ENCODE data around the gene MAP3K7CL. TPM values are rescaled to one million over a fixed set of nuclear protein-coding genes. Genes with fewer than 3 reads are reported as not detected.
A peak's percentile ranks its signal among the peaks of the same experiment; 100 is the strongest.
"Not testable (repeated sequence)": the region's sequence is repeated elsewhere in the genome, so short reads cannot be mapped to it uniquely, and the experiment has no call there.

MAP3K7CL gene
- total RNA-seq, 1 donor: 20.7 TPM

DNA sequence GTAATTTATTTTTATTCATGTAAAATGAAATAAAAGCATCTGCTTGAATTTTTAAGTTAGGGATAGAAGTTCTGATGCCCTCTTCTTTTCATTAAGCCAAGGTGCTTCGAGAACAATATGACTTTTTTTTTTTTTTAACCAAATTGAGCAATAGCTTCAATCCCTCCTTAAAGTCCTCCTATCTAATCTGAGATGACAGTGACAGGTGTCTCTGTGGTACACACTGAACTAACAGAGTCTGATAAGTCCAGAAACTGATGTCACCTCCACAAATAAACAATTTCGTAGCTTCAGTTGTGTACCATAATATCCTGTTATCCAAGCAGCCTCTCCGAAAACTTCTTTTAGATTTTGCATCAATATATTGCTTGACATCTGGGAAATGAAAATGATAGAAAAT, 23.8 kb downstream of the MAP3K7CL start:
- no peak for DNase-seq (ENCODE audit: low read depth)
- no peak overlapping the region for H3K4me3 ChIP-seq (ENCODE audit: low read depth, low read length)
- TF ChIP-seq, protein P1, sequence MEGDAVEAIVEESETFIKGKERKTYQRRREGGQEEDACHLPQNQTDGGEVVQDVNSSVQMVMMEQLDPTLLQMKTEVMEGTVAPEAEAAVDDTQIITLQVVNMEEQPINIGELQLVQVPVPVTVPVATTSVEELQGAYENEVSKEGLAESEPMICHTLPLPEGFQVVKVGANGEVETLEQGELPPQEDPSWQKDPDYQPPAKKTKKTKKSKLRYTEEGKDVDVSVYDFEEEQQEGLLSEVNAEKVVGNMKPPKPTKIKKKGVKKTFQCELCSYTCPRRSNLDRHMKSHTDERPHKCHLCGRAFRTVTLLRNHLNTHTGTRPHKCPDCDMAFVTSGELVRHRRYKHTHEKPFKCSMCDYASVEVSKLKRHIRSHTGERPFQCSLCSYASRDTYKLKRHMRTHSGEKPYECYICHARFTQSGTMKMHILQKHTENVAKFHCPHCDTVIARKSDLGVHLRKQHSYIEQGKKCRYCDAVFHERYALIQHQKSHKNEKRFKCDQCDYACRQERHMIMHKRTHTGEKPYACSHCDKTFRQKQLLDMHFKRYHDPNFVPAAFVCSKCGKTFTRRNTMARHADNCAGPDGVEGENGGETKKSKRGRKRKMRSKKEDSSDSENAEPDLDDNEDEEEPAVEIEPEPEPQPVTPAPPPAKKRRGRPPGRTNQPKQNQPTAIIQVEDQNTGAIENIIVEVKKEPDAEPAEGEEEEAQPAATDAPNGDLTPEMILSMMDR (IDR thresholded peaks at IDR 0.05; ENCODE audit: insufficient read depth, low read depth, low read length): no peak

- DNase-seq (ENCODE audit: low read depth): peak; percentile 94
- TF ChIP-seq, protein P1 (IDR thresholded peaks at IDR 0.05; ENCODE audit: insufficient read depth, low read depth, low read length): peak; percentile 12
- peak overlapping the region; percentile 43 for H3K4me3 ChIP-seq (ENCODE audit: low read depth, low read length)
These were observed 24.9 kb downstream of the MAP3K7CL start for GRCh38 chr21:29155118-29155932.

- peak overlapping the region; percentile 43 for H3K4me3 ChIP-seq (ENCODE audit: low read depth, low read length)
- no peak for DNase-seq (ENCODE audit: low read depth)
- TF ChIP-seq, protein P1 (IDR thresholded peaks at IDR 0.05; ENCODE audit: insufficient read depth, low read depth, low read length): no peak
These were observed 25.5 kb downstream of the MAP3K7CL start for GRCh38 chr21:29155933-29156260.

DNA sequence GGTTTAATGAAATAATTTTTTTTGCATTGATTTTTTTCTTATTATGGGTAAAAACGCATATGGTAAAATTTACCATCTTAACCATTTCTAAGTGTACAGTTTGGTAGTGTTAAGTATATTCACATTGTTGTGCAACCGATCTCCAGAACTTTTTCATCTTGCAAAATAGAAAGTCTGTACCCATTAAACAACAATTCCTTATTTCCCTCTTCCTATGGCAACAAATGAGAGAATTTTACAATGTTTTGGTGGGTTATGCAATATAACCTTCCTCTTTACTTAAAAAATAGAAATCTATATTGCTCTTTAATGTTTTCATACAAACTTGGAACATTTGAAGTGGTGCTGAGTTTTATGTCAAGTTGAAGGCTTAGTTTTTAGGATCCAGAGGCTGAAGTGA, 26.6 kb downstream of the MAP3K7CL start:
- H3K4me3 ChIP-seq (ENCODE audit: low read depth, low read length): no peak overlapping the region
- TF ChIP-seq, protein P1 (IDR thresholded peaks at IDR 0.05; ENCODE audit: insufficient read depth, low read depth, low read length): no peak
- no peak for DNase-seq (ENCODE audit: low read depth)

DNA sequence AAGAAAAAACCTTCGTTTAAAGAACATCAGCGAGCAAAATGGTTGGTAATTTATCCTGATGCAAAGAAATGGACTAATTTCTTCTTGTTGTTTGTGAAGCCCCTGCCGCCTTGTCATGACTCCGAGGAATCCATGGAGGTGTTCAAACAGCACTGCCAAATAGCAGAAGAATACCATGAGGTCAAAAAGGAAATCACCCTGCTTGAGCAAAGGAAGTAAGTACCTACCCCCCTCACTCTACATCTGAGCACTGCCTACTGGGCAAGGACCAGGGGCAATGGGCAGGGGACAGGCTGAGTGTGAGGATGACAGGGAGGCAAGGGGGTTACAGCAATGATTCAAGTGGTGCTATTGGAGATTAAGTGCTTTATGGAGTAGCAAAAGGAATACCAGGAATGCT, 29.4 kb downstream of the MAP3K7CL start:
- TF ChIP-seq, protein P1 (IDR thresholded peaks at IDR 0.05; ENCODE audit: insufficient read depth, low read depth, low read length): no peak
- DNase-seq (ENCODE audit: low read depth): no peak
- H3K4me3 ChIP-seq (ENCODE audit: low read depth, low read length): no peak overlapping the region

- not testable (repeated sequence) for H3K4me3 ChIP-seq (ENCODE audit: low read depth, low read length)
- peak; percentile 86 for DNase-seq (ENCODE audit: low read depth)
These were observed 32.4 kb downstream of the MAP3K7CL start for GRCh38 chr21:29162825-29163224.

DNA sequence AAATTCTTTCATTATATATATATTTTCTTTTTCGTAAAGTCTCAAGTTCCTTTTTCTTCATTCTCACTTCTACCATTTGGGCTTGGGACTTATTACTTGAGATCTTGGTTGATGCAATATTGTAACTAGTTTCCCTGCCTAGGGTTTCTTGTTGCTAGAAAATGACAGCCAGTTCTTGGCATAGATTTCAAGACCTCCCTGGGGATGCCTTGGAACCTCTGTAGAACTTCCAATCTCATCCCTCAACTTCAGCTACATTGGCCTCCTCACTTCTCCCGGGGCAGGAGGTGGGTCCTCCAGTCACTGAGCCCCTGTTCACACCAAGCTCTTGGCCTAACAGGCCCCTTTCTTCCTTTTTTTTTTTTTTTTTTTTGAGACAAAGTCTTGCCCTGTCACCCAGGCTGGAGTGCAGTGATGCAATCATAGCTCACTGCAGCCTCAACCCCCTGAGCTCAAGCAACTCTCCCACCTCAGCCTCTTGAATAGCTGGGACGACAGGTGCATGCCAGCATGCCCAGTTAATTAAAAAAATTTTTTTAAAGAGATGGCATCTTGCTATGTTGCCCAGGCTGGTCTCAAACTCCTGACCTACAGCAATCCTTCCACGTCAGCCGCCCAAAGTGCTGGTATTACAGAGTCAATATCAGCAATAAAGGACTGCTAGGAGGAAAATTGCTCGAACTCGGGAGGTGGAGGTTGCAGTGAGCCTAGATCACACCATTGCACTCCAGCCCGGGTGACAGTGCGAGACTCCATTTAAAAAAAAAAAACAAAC, 33.1 kb downstream of the MAP3K7CL start:
- no peak overlapping the region for H3K4me3 ChIP-seq (ENCODE audit: low read depth, low read length)
- DNase-seq (ENCODE audit: low read depth): no peak
- TF ChIP-seq, protein P1 (IDR thresholded peaks at IDR 0.05; ENCODE audit: insufficient read depth, low read depth, low read length): no peak

All from fibroblast of villous mesenchyme (primary cell).